ENCODE results near the gene MYOG. TPM values are rescaled to one million over a fixed set of nuclear protein-coding genes. Genes with fewer than 3 reads are reported as not detected.

MYOG gene
- total and polyA plus RNA-seq, 2 of the 13 experiments (the other 11 are each of a cell fraction or from before 2014, with no cell fraction given): not detected

- Histone ChIP-seq H2AFZ (ENCODE audit: low read length) (no peak overlapping the region), H3K79me2 (ENCODE audit: insufficient read depth, low read length) (no peaks in the 10 kb centered on the region), H3K4me3 (replicated peaks in 1 of 3; ENCODE audit: insufficient read depth in 1 of 3, low read depth in 2 of 3, low read length in 3 of 3) (no peak overlapping the region), H3K9me3 (ENCODE audit: low read length) (no peaks in the 10 kb centered on the region), H3K27me3 (ENCODE audit: control insufficient read depth in 1 of 2, insufficient read depth in 2 of 2, low read length in 2 of 2) (peaks cover 5 to 27% of the 10 kb centered on the region in 2 experiments; a peak in 4 of 5 replicates), H3K9ac (ENCODE audit: insufficient read depth, low read depth, low read length) (no peak overlapping the region), H3K4me1 (ENCODE audit: insufficient read depth, low read length) (no peaks in the 10 kb centered on the region), H3K36me3 (replicated peaks in 1 of 2; ENCODE audit: control insufficient read depth in 1 of 2, insufficient read depth in 2 of 2, low read length in 2 of 2) (no peaks in the 10 kb centered on the region), H3K27ac (ENCODE audit: extremely low read length, insufficient read depth, low read length) (no peak overlapping the region), H3K4me2 (ENCODE audit: low read depth, low read length) (no peak overlapping the region), H4K20me1 (ENCODE audit: insufficient read depth, low read length) (no peaks in the 10 kb centered on the region)
- DNase-seq (ENCODE audit: low spot score) (no peak), FAIRE-seq (no peak), ATAC-seq (peak; percentile 61)
- WGBS (ENCODE audit: low lambda C conversion rate): 74% methylated on average over 19 of the region's 24 CpGs
- in situ Hi-C loops (cut with HindIII; ENCODE audit: extremely low pct_ligation_motif_present, low pct_unique_long_range_greater_than_20kb) (no loop called here), intact Hi-C loops (cut with micrococcal nuclease; ENCODE audit: unreplicated experiment) (no loop called here)
- TF ChIP-seq CTCF (CRISPR knock-in tag; IDR thresholded peaks at IDR 0.05): 0 out of 2 replicates have a peak, but pooled peaks have one; percentile 3
- no peak for TF ChIP-seq FOXK1 (CRISPR knock-in tag; IDR thresholded peaks at IDR 0.05; ENCODE audit: borderline replicate concordance, low read depth)
- ChIA-PET POLR2A (no interaction called here), CTCF (ENCODE audit: low intra/inter-chr PET ratio, low total read pairs) (no interaction called here)
- no TSS peak for BruUV-seq (replicated peaks)
Measured at GRCh38 chr1:203055161-203055799, 30.5 kb downstream of the MYOG start.

- Histone ChIP-seq H3K9ac (ENCODE audit: insufficient read depth, low read depth, low read length) (no peak overlapping the region), H3K4me2 (ENCODE audit: low read depth, low read length) (no peak overlapping the region), H4K20me1 (ENCODE audit: insufficient read depth, low read length) (no peaks in the 10 kb centered on the region), H3K4me1 (ENCODE audit: insufficient read depth, low read length) (no peaks in the 10 kb centered on the region), H3K27me3 (ENCODE audit: control insufficient read depth in 1 of 2, insufficient read depth in 2 of 2, low read length in 2 of 2) (peaks cover 7 to 34% of the 10 kb centered on the region in 2 experiments; a peak in 4 of 5 replicates), H3K36me3 (replicated peaks in 1 of 2; ENCODE audit: control insufficient read depth in 1 of 2, insufficient read depth in 2 of 2, low read length in 2 of 2) (no peaks in the 10 kb centered on the region), H3K9me3 (ENCODE audit: low read length) (no peaks in the 10 kb centered on the region), H2AFZ (ENCODE audit: low read length) (no peak overlapping the region), H3K27ac (ENCODE audit: extremely low read length, insufficient read depth, low read length) (no peak overlapping the region), H3K79me2 (ENCODE audit: insufficient read depth, low read length) (no peaks in the 10 kb centered on the region), H3K4me3 (replicated peaks in 1 of 3; ENCODE audit: insufficient read depth in 1 of 3, low read depth in 2 of 3, low read length in 3 of 3) (no peak overlapping the region)
- 55% methylated on average over 5 of the region's 5 CpGs for WGBS (ENCODE audit: low lambda C conversion rate)
- no peak for ATAC-seq
- BruUV-seq (replicated peaks): no TSS peak
- FAIRE-seq: no peak
- no peak for DNase-seq (ENCODE audit: low spot score)
- intact Hi-C loops (cut with micrococcal nuclease; ENCODE audit: unreplicated experiment) (no loop called here), in situ Hi-C loops (cut with HindIII; ENCODE audit: extremely low pct_ligation_motif_present, low pct_unique_long_range_greater_than_20kb) (no loop called here)
- ChIA-PET POLR2A (no interaction called here), CTCF (ENCODE audit: low intra/inter-chr PET ratio, low total read pairs) (no interaction called here)
- TF ChIP-seq EZH2 (conservative IDR thresholded peaks at IDR 0.05; ENCODE audit: low read depth, low read length): no peak
- TF ChIP-seq TRIM22 (IDR thresholded peaks at IDR 0.05): no peak
- TF ChIP-seq HNF4A (CRISPR knock-in tag; IDR thresholded peaks at IDR 0.05): no peak
- no peak for TF ChIP-seq DPF2 (CRISPR knock-in tag; IDR thresholded peaks at IDR 0.05; ENCODE audit: borderline replicate concordance, low read depth)
- no peak for TF ChIP-seq BRCA1 (CRISPR knock-in tag; IDR thresholded peaks at IDR 0.05)
- no peak for TF ChIP-seq TGIF2 (CRISPR knock-in tag; IDR thresholded peaks at IDR 0.05)
- no peak for TF ChIP-seq ATF1 (CRISPR knock-in tag; IDR thresholded peaks at IDR 0.05)
Measured at GRCh38 chr1:203054642-203055041, 31.2 kb downstream of the MYOG start.
